B cell (primary cell): ENCODE measurements around the gene CYP1A1.

Experiments used
- CTCF ChIP-seq: fragments of 200-600 bp; IDR thresholded peaks from one replicate; pipeline ENCODE4 v1.8.0; 2022; ENCODE audit warnings: antibody characterized with exemption, mild to moderate bottlenecking
- EZH2 ChIP-seq: IDR thresholded peaks from 2 replicates; pipeline ENCODE4 v1.6.1; 2012; ENCODE audit warnings: borderline replicate concordance, low read depth, mild to moderate bottlenecking, moderate library complexity, low read length; ENCODE audit not compliant: insufficient read depth, poor library complexity, severe bottlenecking

- TF ChIP-seq CTCF (no peak), EZH2 (no peak)
Measured at GRCh38 chr15:74752531-74752930, 27.2 kb upstream of the CYP1A1 start.
